HuH-7 (cell line): ENCODE measurements around the gene DIAPH1.

ENCODE experiments used
- DNase-seq: peaks from one replicate; pipeline ENCODE4 v3.0.0; 2011; ENCODE audit warnings: low spot score

The DIAPH1 gene

DNA sequence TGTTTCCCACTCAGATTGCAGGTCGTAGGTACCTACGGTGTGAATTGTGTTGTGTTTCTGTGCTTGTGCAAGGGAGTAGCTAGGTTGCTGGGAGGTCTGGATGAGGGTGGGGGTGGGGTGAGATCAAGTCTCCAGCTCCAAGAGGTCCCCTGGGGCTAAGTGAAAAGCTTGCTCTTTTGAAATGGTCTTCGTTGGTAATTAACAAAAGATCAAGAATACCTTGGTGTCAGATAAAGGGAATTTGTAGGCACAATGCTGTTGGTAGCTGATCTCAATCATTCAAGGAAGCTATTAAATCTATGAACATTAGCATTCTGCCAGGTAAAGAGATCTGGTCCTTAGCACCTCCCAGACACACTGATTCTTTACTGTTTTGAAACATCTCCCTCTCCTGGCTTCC, 134.9 kb downstream of the DIAPH1 start:
- DNase-seq = no peak

DNA sequence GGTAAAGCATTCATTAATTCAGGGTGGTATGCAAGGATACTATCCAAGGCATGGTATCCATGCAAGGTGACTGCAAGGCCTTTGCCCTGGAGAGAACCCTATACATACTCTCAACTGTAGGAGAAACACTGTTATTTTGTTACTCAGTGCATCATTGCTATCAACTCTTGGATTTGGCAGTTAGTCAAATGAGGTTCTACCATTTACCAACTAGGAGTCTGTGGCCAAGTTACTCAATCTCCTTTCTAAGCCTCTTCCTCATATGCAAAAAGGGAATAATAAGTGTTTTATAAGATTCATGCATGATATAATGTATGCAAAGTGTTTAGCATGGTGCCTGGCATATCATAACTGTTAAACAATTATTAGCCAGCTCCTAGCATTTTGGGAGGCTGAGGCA, 139.0 kb downstream of the DIAPH1 start:
- no peak for DNase-seq

- no peak for DNase-seq
Measured at GRCh38 chr5:141478321-141478945, 140.4 kb downstream of the DIAPH1 start.

- DNase-seq = no peak
Measured at GRCh38 chr5:141477815-141478214, 141.0 kb downstream of the DIAPH1 start.

DNA sequence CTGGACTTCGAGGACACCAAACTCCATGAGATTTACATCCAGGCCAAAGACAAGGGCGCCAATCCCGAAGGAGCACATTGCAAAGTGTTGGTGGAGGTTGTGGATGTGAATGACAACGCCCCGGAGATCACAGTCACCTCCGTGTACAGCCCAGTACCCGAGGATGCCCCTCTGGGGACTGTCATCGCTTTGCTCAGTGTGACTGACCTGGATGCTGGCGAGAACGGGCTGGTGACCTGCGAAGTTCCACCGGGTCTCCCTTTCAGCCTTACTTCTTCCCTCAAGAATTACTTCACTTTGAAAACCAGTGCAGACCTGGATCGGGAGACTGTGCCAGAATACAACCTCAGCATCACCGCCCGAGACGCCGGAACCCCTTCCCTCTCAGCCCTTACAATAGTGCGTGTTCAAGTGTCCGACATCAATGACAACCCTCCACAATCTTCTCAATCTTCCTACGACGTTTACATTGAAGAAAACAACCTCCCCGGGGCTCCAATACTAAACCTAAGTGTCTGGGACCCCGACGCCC, 141.7 kb downstream of the DIAPH1 start:
- DNase-seq = no peak

DNA sequence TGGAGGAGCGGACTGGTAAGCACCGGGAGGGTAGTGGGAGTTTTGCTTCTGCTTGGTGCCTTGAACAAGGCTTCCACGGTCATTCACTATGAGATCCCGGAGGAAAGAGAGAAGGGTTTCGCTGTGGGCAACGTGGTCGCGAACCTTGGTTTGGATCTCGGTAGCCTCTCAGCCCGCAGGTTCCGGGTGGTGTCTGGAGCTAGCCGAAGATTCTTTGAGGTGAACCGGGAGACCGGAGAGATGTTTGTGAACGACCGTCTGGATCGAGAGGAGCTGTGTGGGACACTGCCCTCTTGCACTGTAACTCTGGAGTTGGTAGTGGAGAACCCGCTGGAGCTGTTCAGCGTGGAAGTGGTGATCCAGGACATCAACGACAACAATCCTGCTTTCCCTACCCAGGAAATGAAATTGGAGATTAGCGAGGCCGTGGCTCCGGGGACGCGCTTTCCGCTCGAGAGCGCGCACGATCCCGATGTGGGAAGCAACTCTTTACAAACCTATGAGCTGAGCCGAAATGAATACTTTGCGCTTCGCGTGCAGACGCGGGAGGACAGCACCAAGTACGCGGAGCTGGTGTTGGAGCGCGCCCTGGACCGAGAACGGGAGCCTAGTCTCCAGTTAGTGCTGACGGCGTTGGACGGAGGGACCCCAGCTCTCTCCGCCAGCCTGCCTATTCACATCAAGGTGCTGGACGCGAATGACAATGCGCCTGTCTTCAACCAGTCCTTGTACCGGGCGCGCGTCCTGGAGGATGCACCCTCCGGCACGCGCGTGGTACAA, 142.5 kb downstream of the DIAPH1 start:
- DNase-seq = peak; percentile 44

DNA sequence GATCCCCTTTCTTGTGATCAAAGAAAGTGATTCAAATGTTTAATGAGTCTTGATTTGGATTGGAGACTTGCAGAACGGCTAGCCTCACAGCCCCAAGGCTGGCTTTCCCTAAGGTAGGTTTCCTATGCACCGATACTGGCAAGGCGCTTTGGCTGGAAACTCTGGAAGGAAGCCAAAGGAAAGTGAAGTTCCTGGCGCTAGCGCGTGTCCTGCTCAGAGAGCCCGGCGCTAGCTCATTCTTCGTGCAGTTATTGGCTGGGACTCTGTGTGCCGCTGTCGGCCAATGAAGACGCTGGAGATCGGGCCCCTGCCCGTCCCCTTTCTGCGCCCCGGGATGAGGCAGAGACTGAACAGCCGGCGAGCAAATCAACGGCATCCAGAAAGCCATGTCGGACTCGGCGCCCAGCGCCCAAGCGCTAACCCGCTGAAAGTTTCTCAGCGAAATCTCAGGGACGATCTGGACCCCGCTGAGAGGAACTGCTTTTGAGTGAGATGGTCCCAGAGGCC, 143.1 kb downstream of the DIAPH1 start, which contains the start of gene PCDHGC3:
Gene PCDHGC3, plus strand, starts transcription at position 342 of the 507 bp plus-strand sequence. Its CDS starts 151 bp downstream, at position 493.
- peak; percentile 96 for DNase-seq

DNA sequence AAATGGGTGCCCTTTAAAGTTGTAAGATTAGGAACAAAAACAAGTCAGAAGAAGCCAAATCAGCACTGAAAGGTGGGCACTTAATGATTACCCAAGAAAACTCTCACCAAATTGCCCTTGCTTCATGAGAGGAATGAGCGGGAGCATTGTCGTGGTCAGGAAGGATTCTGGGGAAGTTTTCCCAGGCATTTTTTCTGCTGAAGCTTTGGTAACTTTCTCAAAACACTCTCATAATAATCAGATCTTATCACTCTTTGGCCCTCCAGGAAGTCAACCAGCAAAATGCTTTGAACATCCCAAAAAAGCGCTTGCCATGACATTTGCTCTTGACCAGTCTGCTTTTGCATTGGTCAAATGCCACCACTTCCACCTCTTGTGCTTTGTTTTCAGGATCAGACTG, 153.4 kb downstream of the DIAPH1 start:
- DNase-seq = no peak
